ENCODE measurements around the gene GPC4. TPM values are rescaled to one million over a fixed set of nuclear protein-coding genes. Genes with fewer than 3 reads are reported as not detected.

GPC4 gene
- polyA plus RNA-seq, 3 donors: 0.03 to 0.59 (median 0.27) TPM

GRCh38 chrX:133366735-133367134 lies 48.6 kb downstream of the GPC4 start:
- Histone ChIP-seq H4K20me1 (ENCODE audit: insufficient read depth, low read length) (no peaks in the 10 kb centered on the region), H3K4me1 (ENCODE audit: control insufficient read depth in 1 of 2, insufficient read depth in 2 of 2, low read length in 2 of 2) (no peaks in the 10 kb centered on the region), H3K27ac (ENCODE audit: low read depth in 1 of 2, low read length in 2 of 2) (no peak overlapping the region), H3K9me3 (replicated peaks in 1 of 2; ENCODE audit: control insufficient read depth in 1 of 2, insufficient read depth in 1 of 2, low read length in 2 of 2) (no peaks in the 10 kb centered on the region), H3K9ac (ENCODE audit: insufficient read depth, low read length, poor library complexity, severe bottlenecking) (no peak overlapping the region), H3K79me2 (ENCODE audit: insufficient read depth, low read length) (no peaks in the 10 kb centered on the region), H3K27me3 (ENCODE audit: control insufficient read depth in 2 of 2, insufficient read depth in 2 of 2, low read length in 2 of 2) (no peaks in the 10 kb centered on the region), H3K4me3 (replicated peaks in 1 of 3; ENCODE audit: low read depth in 2 of 3, low read length in 3 of 3) (no peak overlapping the region), H3K4me2 (replicated peaks; ENCODE audit: extremely low read depth, low read length, poor library complexity, severe bottlenecking) (no peak overlapping the region), H2AFZ (ENCODE audit: insufficient read depth, low read depth, low read length, poor library complexity, severe bottlenecking) (no peak overlapping the region), H3K36me3 (replicated peaks in 1 of 2; ENCODE audit: control insufficient read depth in 1 of 2, insufficient read depth in 2 of 2, low read length in 2 of 2) (no peaks in the 10 kb centered on the region)
- H3K4me1 Mint-ChIP-seq: peaks cover 3% of the 10 kb centered on the region
- no peaks in the 10 kb centered on the region for H3K9me3 Mint-ChIP-seq
- H3K27ac Mint-ChIP-seq: no peak overlapping the region
- no peaks in the 10 kb centered on the region for H3K36me3 Mint-ChIP-seq
- intact Hi-C loops (cut with micrococcal nuclease): no loop called here
- TF ChIP-seq CTCF (IDR thresholded peaks at IDR 0.05): no peak
- no peak for DNase-seq
- peaks cover 0 to 6% (median 2%) of the 10 kb centered on the region in 3 donors for H3K27me3 Mint-ChIP-seq (ENCODE audit: low read depth in 3 of 3)
- H3K4me3 Mint-ChIP-seq: no peak overlapping the region

DNA sequence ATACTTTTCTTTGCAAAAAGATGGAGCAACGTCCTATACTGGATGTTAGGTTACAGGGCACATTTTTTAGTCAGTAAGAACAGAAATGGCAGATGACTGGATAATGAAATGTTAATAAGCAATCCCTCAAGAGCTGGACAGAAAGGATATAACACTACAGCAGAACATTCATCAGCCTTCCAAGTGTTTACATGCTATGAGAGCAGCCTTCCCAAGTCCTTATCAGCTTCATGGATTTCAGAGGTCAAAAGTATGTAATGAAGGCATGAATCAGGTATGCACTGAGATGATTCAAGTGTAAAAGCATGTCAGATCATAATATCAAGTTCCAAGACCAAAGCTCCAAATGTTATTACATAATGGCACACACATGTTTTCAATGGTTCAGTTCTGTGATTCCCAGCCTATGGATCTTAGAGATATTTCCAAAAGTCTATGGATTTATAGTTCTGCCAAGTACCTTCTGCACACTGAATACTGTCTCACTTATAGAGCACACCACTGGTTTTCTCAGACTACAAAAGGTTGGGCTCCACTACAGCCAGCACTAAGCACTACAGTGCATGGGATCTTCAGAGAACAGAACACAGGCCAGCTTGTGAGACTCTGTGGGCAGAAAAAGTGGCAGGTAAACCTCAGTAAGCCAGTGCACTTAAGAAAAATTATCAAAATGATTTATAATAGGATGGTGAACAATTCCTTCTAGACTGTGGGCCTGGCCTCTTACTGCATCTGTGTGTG lies 49.2 kb downstream of the GPC4 start:
- H3K79me2 ChIP-seq (ENCODE audit: insufficient read depth, low read length): no peaks in the 10 kb centered on the region
- Mint-ChIP-seq H3K27me3 (ENCODE audit: low read depth in 3 of 3) (peaks cover 0 to 6% (median 2%) of the 10 kb centered on the region in 3 donors), H3K27ac (no peak overlapping the region), H3K4me1 (peaks cover 3% of the 10 kb centered on the region), H3K9me3 (no peaks in the 10 kb centered on the region), H3K4me3 (no peak overlapping the region), H3K36me3 (no peaks in the 10 kb centered on the region)
- no peaks in the 10 kb centered on the region for H3K9me3 ChIP-seq (replicated peaks in 1 of 2; ENCODE audit: control insufficient read depth in 1 of 2, insufficient read depth in 1 of 2, low read length in 2 of 2)
- no peaks in the 10 kb centered on the region for H4K20me1 ChIP-seq (ENCODE audit: insufficient read depth, low read length)
- H3K27ac ChIP-seq (ENCODE audit: low read depth in 1 of 2, low read length in 2 of 2): no peak overlapping the region
- no peak overlapping the region for H3K4me3 ChIP-seq (replicated peaks in 1 of 3; ENCODE audit: low read depth in 2 of 3, low read length in 3 of 3)
- no peak overlapping the region for H3K4me2 ChIP-seq (replicated peaks; ENCODE audit: extremely low read depth, low read length, poor library complexity, severe bottlenecking)
- H3K9ac ChIP-seq (ENCODE audit: insufficient read depth, low read length, poor library complexity, severe bottlenecking): no peak overlapping the region
- WGBS (ENCODE audit: insufficient coverage): no CpG with 5 or more reads among the region's 1 CpG
- H2AFZ ChIP-seq (ENCODE audit: insufficient read depth, low read depth, low read length, poor library complexity, severe bottlenecking): no peak overlapping the region
- H3K27me3 ChIP-seq (ENCODE audit: control insufficient read depth in 2 of 2, insufficient read depth in 2 of 2, low read length in 2 of 2): no peaks in the 10 kb centered on the region
- no peak for DNase-seq
- no peaks in the 10 kb centered on the region for H3K36me3 ChIP-seq (replicated peaks in 1 of 2; ENCODE audit: control insufficient read depth in 1 of 2, insufficient read depth in 2 of 2, low read length in 2 of 2)
- intact Hi-C loops (cut with micrococcal nuclease): no loop called here
- TF ChIP-seq CTCF (IDR thresholded peaks at IDR 0.05): no peak
- no peaks in the 10 kb centered on the region for H3K4me1 ChIP-seq (ENCODE audit: control insufficient read depth in 1 of 2, insufficient read depth in 2 of 2, low read length in 2 of 2)

All from CD14-positive monocyte (primary cell).